Transverse colon (tissue), 3 donors: ENCODE data around the gene MAN1B1.

Experiments
- POLR2A ChIP-seq: fragments of 450-650 bp; IDR thresholded peaks from one replicate; pipeline ENCODE4 v1.6.1; 2016; ENCODE audit warnings: antibody characterized with exemption, mild to moderate bottlenecking, moderate library complexity
- POLR2AphosphoS5 ChIP-seq, 3 donors: sonication (generic); formaldehyde crosslinking; IDR thresholded peaks; one replicate each; pipeline ENCODE4 v1.6.1; 2016; ENCODE audit warnings: antibody characterized with exemption in 3 of 3

DNA sequence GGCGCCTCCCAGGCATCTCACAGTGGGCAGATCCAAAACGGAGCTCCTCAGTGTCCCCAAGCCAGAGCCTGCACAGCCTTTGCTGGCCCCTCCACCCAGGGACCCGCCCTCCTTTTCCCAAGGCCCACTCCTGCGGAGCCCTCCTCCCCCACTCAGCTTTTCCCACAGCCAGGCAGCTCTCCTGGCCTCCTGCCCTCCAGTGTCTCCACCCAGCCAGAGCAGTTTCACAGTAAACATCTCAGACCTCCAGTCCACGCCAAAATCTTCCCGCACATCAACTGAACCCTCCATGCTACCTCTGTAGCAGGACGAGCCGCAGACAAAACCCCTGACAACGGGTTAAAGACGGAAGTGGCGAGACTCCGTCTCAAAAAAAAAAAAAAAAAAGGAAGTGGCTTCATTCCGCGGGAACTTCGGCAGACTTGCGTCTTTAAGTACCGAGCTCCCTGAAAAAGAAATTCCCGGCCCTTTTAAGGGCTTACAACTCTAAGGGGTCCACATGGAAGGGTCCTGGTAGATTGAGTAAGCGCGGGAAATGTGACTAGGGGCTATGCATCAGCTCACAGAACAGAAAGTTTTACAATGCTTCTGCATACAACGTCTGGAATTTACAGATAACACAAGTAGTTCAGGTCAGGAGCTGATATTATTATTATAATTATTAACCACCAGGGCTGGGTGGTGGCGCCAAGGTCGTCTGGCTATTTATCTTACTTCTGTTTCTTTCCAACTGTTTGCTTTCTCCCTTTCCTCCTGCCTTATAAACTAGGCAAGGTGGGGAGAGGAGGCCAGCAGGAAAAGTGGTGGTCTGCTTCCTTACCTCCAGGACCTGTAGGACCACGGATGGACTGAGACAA is 40.7 kb downstream of the MAN1B1 start:
- TF ChIP-seq POLR2A (no peak), POLR2AphosphoS5 (IDR thresholded peaks at IDR 0.05) (no peak)
